ENCODE results near the gene CEP128.

DNA sequence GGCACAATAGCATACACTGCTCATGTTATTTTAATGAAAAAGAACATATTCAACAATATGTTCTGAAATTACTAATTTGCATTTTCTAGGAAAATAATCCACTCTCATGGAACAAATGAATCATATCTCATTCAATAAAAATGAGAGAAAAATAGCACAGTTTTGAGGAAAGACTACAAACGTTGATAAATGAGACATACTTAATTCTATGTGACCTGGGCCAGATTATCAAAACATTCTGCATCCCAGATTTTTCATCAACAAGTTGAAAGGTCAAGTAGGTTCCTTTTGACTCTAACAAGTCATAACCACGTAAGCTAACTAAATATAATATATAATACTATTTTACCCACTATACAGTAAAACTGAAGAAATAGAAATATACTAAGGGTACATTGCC, 296.7 kb downstream of the CEP128 start:
- TF ChIP-seq CTCF (IDR thresholded peaks at IDR 0.05; ENCODE audit: borderline replicate concordance, extremely low read depth, low read length, poor library complexity, severe bottlenecking) (no peak), EZH2 (IDR thresholded peaks at IDR 0.05; ENCODE audit: borderline replicate concordance, low read depth, low read length, severe bottlenecking) (no peak)

All from DND-41 (cell line).